HL-60 (cell line): ENCODE data around the gene PIP4K2A.

Experiments
- GABPA ChIP-seq: IDR thresholded peaks from 2 replicates; pipeline ENCODE4 v1.6.1; 2012; ENCODE audit warnings: low read depth
- POLR2AphosphoS5 ChIP-seq: IDR thresholded peaks from 2 replicates; pipeline ENCODE4 v1.6.1; 2012; ENCODE audit warnings: low read depth
- SPI1 ChIP-seq: IDR thresholded peaks from 2 replicates; pipeline ENCODE4 v1.6.1; 2012; ENCODE audit warnings: low read depth, mild to moderate bottlenecking, borderline replicate concordance
- TF ChIP-seq, protein P1 (sequence below): IDR thresholded peaks from one replicate; pipeline ENCODE4 v1.5.1; 2011; ENCODE audit warnings: low read length, control low read depth, inconsistent platforms; ENCODE audit not compliant: insufficient read depth
- TF ChIP-seq, protein P2 (sequence below): IDR thresholded peaks from 2 replicates; pipeline ENCODE4 v1.6.1; 2012; ENCODE audit warnings: low read depth; ENCODE audit not compliant: insufficient replicate concordance

DNA sequence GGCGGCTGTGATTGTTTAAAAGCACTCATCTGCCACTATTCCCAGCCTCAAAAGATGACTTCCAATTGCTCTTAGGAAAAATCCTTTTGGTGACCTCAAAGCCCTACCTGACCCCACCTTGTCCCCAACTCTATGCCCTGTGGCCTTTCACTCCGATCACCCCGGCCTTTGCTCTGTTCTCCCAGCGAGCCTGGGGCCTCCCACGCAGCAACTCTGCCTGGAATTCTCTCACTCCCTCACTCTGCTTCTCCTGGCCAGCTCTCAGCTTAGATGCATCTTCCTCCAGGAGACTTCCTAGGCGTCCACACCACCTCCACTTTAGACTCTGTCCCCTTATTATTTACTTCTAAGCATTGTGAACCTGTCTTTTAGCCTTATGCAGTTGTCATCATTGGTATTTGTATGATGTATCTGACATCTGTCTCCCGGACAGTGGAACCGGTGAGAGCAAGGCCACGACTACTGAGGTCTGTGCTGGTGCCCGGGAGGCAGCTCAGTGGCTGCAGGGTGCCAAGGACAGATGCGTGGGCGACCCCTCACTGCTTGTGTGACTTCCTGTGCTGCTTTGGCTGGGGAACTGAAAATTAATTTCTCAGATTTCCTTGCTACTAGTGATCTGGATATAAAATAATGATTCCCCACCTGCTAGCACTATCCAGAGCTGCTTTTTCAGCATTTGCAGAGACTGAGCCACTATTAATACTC is 63.0 kb downstream of the PIP4K2A start:
- no peak for TF ChIP-seq POLR2AphosphoS5
- TF ChIP-seq, protein P1, sequence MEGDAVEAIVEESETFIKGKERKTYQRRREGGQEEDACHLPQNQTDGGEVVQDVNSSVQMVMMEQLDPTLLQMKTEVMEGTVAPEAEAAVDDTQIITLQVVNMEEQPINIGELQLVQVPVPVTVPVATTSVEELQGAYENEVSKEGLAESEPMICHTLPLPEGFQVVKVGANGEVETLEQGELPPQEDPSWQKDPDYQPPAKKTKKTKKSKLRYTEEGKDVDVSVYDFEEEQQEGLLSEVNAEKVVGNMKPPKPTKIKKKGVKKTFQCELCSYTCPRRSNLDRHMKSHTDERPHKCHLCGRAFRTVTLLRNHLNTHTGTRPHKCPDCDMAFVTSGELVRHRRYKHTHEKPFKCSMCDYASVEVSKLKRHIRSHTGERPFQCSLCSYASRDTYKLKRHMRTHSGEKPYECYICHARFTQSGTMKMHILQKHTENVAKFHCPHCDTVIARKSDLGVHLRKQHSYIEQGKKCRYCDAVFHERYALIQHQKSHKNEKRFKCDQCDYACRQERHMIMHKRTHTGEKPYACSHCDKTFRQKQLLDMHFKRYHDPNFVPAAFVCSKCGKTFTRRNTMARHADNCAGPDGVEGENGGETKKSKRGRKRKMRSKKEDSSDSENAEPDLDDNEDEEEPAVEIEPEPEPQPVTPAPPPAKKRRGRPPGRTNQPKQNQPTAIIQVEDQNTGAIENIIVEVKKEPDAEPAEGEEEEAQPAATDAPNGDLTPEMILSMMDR = no peak
- TF ChIP-seq, protein P2, sequence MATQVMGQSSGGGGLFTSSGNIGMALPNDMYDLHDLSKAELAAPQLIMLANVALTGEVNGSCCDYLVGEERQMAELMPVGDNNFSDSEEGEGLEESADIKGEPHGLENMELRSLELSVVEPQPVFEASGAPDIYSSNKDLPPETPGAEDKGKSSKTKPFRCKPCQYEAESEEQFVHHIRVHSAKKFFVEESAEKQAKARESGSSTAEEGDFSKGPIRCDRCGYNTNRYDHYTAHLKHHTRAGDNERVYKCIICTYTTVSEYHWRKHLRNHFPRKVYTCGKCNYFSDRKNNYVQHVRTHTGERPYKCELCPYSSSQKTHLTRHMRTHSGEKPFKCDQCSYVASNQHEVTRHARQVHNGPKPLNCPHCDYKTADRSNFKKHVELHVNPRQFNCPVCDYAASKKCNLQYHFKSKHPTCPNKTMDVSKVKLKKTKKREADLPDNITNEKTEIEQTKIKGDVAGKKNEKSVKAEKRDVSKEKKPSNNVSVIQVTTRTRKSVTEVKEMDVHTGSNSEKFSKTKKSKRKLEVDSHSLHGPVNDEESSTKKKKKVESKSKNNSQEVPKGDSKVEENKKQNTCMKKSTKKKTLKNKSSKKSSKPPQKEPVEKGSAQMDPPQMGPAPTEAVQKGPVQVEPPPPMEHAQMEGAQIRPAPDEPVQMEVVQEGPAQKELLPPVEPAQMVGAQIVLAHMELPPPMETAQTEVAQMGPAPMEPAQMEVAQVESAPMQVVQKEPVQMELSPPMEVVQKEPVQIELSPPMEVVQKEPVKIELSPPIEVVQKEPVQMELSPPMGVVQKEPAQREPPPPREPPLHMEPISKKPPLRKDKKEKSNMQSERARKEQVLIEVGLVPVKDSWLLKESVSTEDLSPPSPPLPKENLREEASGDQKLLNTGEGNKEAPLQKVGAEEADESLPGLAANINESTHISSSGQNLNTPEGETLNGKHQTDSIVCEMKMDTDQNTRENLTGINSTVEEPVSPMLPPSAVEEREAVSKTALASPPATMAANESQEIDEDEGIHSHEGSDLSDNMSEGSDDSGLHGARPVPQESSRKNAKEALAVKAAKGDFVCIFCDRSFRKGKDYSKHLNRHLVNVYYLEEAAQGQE = no peak
- no peak for TF ChIP-seq GABPA
- no peak for TF ChIP-seq SPI1
